ENCODE results near the gene ZNFX1. TPM values are rescaled to one million over a fixed set of nuclear protein-coding genes. Genes with fewer than 3 reads are reported as not detected.
A peak's percentile ranks its signal among the peaks of the same experiment; 100 is the strongest.

ZNFX1 gene
- total RNA-seq, 5 donors from 2014 or later (not counting 1 experiment from before 2014, with no cell fraction given): 53.8 to 72.2 (median 64.7) TPM

GRCh38 chr20:49285813-49286494 lies 8.1 kb upstream of the ZNFX1 start:
- Mint-ChIP-seq H3K4me1 (peaks cover 49 to 52% (median 50%) of the 10 kb centered on the region in 3 donors), H3K9me3 (peaks cover 39 to 63% (median 54%) of the 10 kb centered on the region in 3 donors)
- ATAC-seq (replicated peaks in 1 of 4): no peak

GRCh38 chr20:49285233-49285668 lies 7.4 kb upstream of the ZNFX1 start:
- DNase-seq (no peak), ATAC-seq (replicated peaks in 1 of 4) (no peak)
- H3K36me3 ChIP-seq (ENCODE audit: control insufficient read depth in 2 of 2, extremely low read depth in 1 of 2, insufficient read depth in 1 of 2, low read length in 1 of 2): peaks cover 48 to 98% of the 10 kb centered on the region in 2 donors
- Mint-ChIP-seq H3K9me3 (peaks cover 36 to 64% (median 58%) of the 10 kb centered on the region in 3 donors), H3K36me3 (peaks cover 100% of the 10 kb centered on the region), H3K27ac (peak overlapping the region in 1 of 2 donors; percentile 28), H3K27me3 (no peaks in the 10 kb centered on the region), H3K4me3 (peak overlapping the region in 2 of 3 donors; percentile 25 to 34), H3K4me1 (peaks cover 54 to 57% (median 55%) of the 10 kb centered on the region in 3 donors)
- CTCF ChIA-PET: no interaction called here
- peaks cover 37% of the 10 kb centered on the region for H3K9me3 ChIP-seq
- no peaks in the 10 kb centered on the region for H3K27me3 ChIP-seq (replicated peaks in 1 of 2; ENCODE audit: control insufficient read depth in 2 of 2, extremely low read depth in 1 of 2, insufficient read depth in 2 of 2, low read length in 1 of 2)
- H3K4me3 ChIP-seq (ENCODE audit: control insufficient read depth in 1 of 2, extremely low read depth in 1 of 2, low read length in 1 of 2): peak overlapping the region in 1 of 2 donors; percentile 29
- peaks cover 0 to 30% of the 10 kb centered on the region in 2 experiments for H3K4me1 ChIP-seq (ENCODE audit: control insufficient read depth in 1 of 2, extremely low read depth in 1 of 2, insufficient read depth in 2 of 2, low read length in 2 of 2)
- no peak overlapping the region for H3K27ac ChIP-seq (ENCODE audit: low read length)
- no CpG with 5 or more reads among the region's 1 CpG for WGBS (ENCODE audit: insufficient coverage)
- POLR2A ChIA-PET: no interaction called here

More at GRCh38 chr20:49285813-49286494, 8.1 kb upstream of the ZNFX1 start:
- H3K9me3 ChIP-seq: peaks cover 33% of the 10 kb centered on the region
- Mint-ChIP-seq H3K36me3 (peaks cover 99% of the 10 kb centered on the region), H3K27ac (no peak overlapping the region), H3K27me3 (no peaks in the 10 kb centered on the region), H3K4me3 (peak overlapping the region in 2 of 3 donors; percentile 24 to 34)
- no CpG with 5 or more reads among the region's 4 CpGs for WGBS (ENCODE audit: insufficient coverage)
- no peak for DNase-seq
- no peaks in the 10 kb centered on the region for H3K27me3 ChIP-seq (replicated peaks in 1 of 2; ENCODE audit: control insufficient read depth in 2 of 2, extremely low read depth in 1 of 2, insufficient read depth in 2 of 2, low read length in 1 of 2)
- POLR2A ChIA-PET: no interaction called here
- peak overlapping the region in 1 of 2 donors; percentile 12 for H3K4me3 ChIP-seq (ENCODE audit: control insufficient read depth in 1 of 2, extremely low read depth in 1 of 2, low read length in 1 of 2)
- H3K27ac ChIP-seq (ENCODE audit: low read length): no peak overlapping the region
- H3K4me1 ChIP-seq (ENCODE audit: control insufficient read depth in 1 of 2, extremely low read depth in 1 of 2, insufficient read depth in 2 of 2, low read length in 2 of 2): peaks cover 0 to 23% of the 10 kb centered on the region in 2 experiments
- H3K36me3 ChIP-seq (ENCODE audit: control insufficient read depth in 2 of 2, extremely low read depth in 1 of 2, insufficient read depth in 1 of 2, low read length in 1 of 2): peaks cover 43 to 98% of the 10 kb centered on the region in 2 donors
- CTCF ChIA-PET: no interaction called here

GRCh38 chr20:49284818-49285217 lies 7.0 kb upstream of the ZNFX1 start:
- no peaks in the 10 kb centered on the region for H3K27me3 ChIP-seq (replicated peaks in 1 of 2; ENCODE audit: control insufficient read depth in 2 of 2, extremely low read depth in 1 of 2, insufficient read depth in 2 of 2, low read length in 1 of 2)
- no peaks in the 10 kb centered on the region for H3K27me3 Mint-ChIP-seq
- peaks cover 37% of the 10 kb centered on the region for H3K9me3 ChIP-seq
- no peak overlapping the region for H3K4me3 ChIP-seq (ENCODE audit: control insufficient read depth in 1 of 2, extremely low read depth in 1 of 2, low read length in 1 of 2)
- POLR2A ChIA-PET: no interaction called here
- H3K9me3 Mint-ChIP-seq: peaks cover 36 to 67% (median 59%) of the 10 kb centered on the region in 3 donors
- H3K27ac Mint-ChIP-seq: peak overlapping the region in 1 of 2 donors; percentile 28
- peaks cover 0 to 35% of the 10 kb centered on the region in 2 experiments for H3K4me1 ChIP-seq (ENCODE audit: control insufficient read depth in 1 of 2, extremely low read depth in 1 of 2, insufficient read depth in 2 of 2, low read length in 2 of 2)
- ATAC-seq (replicated peaks in 1 of 4): no peak
- CTCF ChIA-PET: no interaction called here
- H3K4me1 Mint-ChIP-seq: peaks cover 58 to 61% (median 59%) of the 10 kb centered on the region in 3 donors
- no peak for DNase-seq
- no peak overlapping the region for H3K27ac ChIP-seq (ENCODE audit: low read length)
- H3K4me3 Mint-ChIP-seq: peak overlapping the region; percentile 6 to 21 (median 13)
- peaks cover 51 to 98% of the 10 kb centered on the region in 2 donors for H3K36me3 ChIP-seq (ENCODE audit: control insufficient read depth in 2 of 2, extremely low read depth in 1 of 2, insufficient read depth in 1 of 2, low read length in 1 of 2)
- WGBS (ENCODE audit: insufficient coverage): no CpG with 5 or more reads among the region's 5 CpGs
- H3K36me3 Mint-ChIP-seq: peaks cover 100% of the 10 kb centered on the region

- 68% methylated on average over 3 of the region's 3 CpGs for WGBS (ENCODE audit: insufficient coverage)
- H3K27me3 Mint-ChIP-seq: no peaks in the 10 kb centered on the region
- H3K9me3 Mint-ChIP-seq: peaks cover 36 to 67% (median 59%) of the 10 kb centered on the region in 3 donors
- H3K4me1 ChIP-seq (ENCODE audit: control insufficient read depth in 1 of 2, extremely low read depth in 1 of 2, insufficient read depth in 2 of 2, low read length in 2 of 2): peaks cover 0 to 43% of the 10 kb centered on the region in 2 experiments
- peaks cover 62 to 67% (median 63%) of the 10 kb centered on the region in 3 donors for H3K4me1 Mint-ChIP-seq
- peaks cover 37% of the 10 kb centered on the region for H3K9me3 ChIP-seq
- peaks cover 99% of the 10 kb centered on the region for H3K36me3 Mint-ChIP-seq
- CTCF ChIA-PET: no interaction called here
- no peak for ATAC-seq (replicated peaks in 1 of 4)
- H3K27ac Mint-ChIP-seq: peak overlapping the region; percentile 79 to 82
- DNase-seq: no peak
- no peaks in the 10 kb centered on the region for H3K27me3 ChIP-seq (replicated peaks in 1 of 2; ENCODE audit: control insufficient read depth in 2 of 2, extremely low read depth in 1 of 2, insufficient read depth in 2 of 2, low read length in 1 of 2)
- peak overlapping the region in 2 of 3 donors; percentile 49 to 88 for H3K4me3 Mint-ChIP-seq
- H3K36me3 ChIP-seq (ENCODE audit: control insufficient read depth in 2 of 2, extremely low read depth in 1 of 2, insufficient read depth in 1 of 2, low read length in 1 of 2): peaks cover 45 to 99% of the 10 kb centered on the region in 2 donors
- POLR2A ChIA-PET: interaction anchor here in 1 of 2 donors (0.6 to 0.7 kb wide), 3 partner anchors 19 to 1286 kb away, joined by 3 read pairs; no protein-coding TSS in a partner anchor
- peak overlapping the region in 1 of 2 donors; percentile 2 for H3K4me3 ChIP-seq (ENCODE audit: control insufficient read depth in 1 of 2, extremely low read depth in 1 of 2, low read length in 1 of 2)
- peak overlapping the region; percentile 92 for H3K27ac ChIP-seq (ENCODE audit: low read length)
Measured at GRCh38 chr20:49283703-49284625, 6.1 kb upstream of the ZNFX1 start.

- Histone ChIP-seq H3K27ac (ENCODE audit: low read length) (peak overlapping the region; percentile 92), H3K27me3 (replicated peaks in 1 of 2; ENCODE audit: control insufficient read depth in 2 of 2, extremely low read depth in 1 of 2, insufficient read depth in 2 of 2, low read length in 1 of 2) (no peaks in the 10 kb centered on the region), H3K36me3 (ENCODE audit: control insufficient read depth in 2 of 2, extremely low read depth in 1 of 2, insufficient read depth in 1 of 2, low read length in 1 of 2) (peaks cover 37 to 92% of the 10 kb centered on the region in 2 donors), H3K9me3 (peaks cover 36% of the 10 kb centered on the region), H3K4me1 (ENCODE audit: control insufficient read depth in 1 of 2, extremely low read depth in 1 of 2, insufficient read depth in 2 of 2, low read length in 2 of 2) (peaks cover 0 to 48% of the 10 kb centered on the region in 2 experiments), H3K4me3 (ENCODE audit: control insufficient read depth in 1 of 2, extremely low read depth in 1 of 2, low read length in 1 of 2) (no peak overlapping the region)
- ChIA-PET POLR2A (interaction anchor here in 1 of 2 donors (0.5 to 0.7 kb wide), 4 partner anchors 19 to 1722 kb away, joined by 3 to 4 read pairs (median 3); no protein-coding TSS in a partner anchor), CTCF (no interaction called here)
- ATAC-seq (replicated peaks in 1 of 4) (no peak), DNase-seq (peak in 1 of 35 experiments; percentile 59)
- 49% methylated on average over 5 of the region's 9 CpGs for WGBS (ENCODE audit: insufficient coverage)
- peak overlapping the region; percentile 79 to 82 for H3K27ac Mint-ChIP-seq
- peaks cover 69 to 74% (median 70%) of the 10 kb centered on the region in 3 donors for H3K4me1 Mint-ChIP-seq
- H3K27me3 Mint-ChIP-seq: no peaks in the 10 kb centered on the region
- peaks cover 99% of the 10 kb centered on the region for H3K36me3 Mint-ChIP-seq
- H3K9me3 Mint-ChIP-seq: peaks cover 36 to 67% (median 59%) of the 10 kb centered on the region in 3 donors
- peak overlapping the region in 2 of 3 donors; percentile 49 to 88 for H3K4me3 Mint-ChIP-seq
Measured at GRCh38 chr20:49283176-49283702, 5.4 kb upstream of the ZNFX1 start.

Measured in T-cell (primary cell).